SK-N-SH (cell line): Measurements from ENCODE around the gene ATL1. TPM values are rescaled to one million over a fixed set of nuclear protein-coding genes. Genes with fewer than 3 reads are reported as not detected.

Experiments used
- CTCF ChIA-PET: fragments of 300-600, 350-600 bp; formaldehyde crosslinking; extraction: SDS; loops from one replicate; lab custom pipeline; 2021; lab: Yijun Ruan, JAX
- POLR2A ChIA-PET: fragments of 350-600 bp; sonication (Branson Sonifier 250); formaldehyde crosslinking; extraction: SDS; loops from one replicate; lab custom pipeline; 2020; ENCODE audit warnings: antibody characterized with exemption, inconsistent platforms; lab: Yijun Ruan, JAX
- DNase-seq: peaks from one replicate; pipeline ENCODE4 v3.0.0; 2012
- H2AFZ ChIP-seq: fragments of 200-600 bp; sonication (generic); 2 replicates; pipeline ENCODE4 v1.8.1; 2016; ENCODE audit warnings: antibody characterized with exemption, mild to moderate bottlenecking, low read depth
- H3F3A ChIP-seq: fragments of 200-600 bp; sonication (generic); replicated peaks from 2 replicates; pipeline ENCODE3; 2016; ENCODE audit warnings: antibody characterized with exemption, mild to moderate bottlenecking; ENCODE audit not compliant: insufficient read depth
- H3K27ac ChIP-seq, 2 experiments: fragments of 200-500 bp in 1 of 2; fragments of 200-600 bp in 1 of 2; sonication (Bioruptor generic) in 1 of 2; sonication (generic), shearing (Covaris generic) in 1 of 2; 2 replicates each; pipeline versions ENCODE4 v1.5.1 to v1.6.1; 2014 to 2016; ENCODE audit warnings: low read depth in 2 of 2, inconsistent platforms in 1 of 2, low read length in 1 of 2, mild to moderate bottlenecking in 1 of 2, mixed read lengths in 1 of 2
- H3K27me3 ChIP-seq: fragments of 200-600 bp; sonication (generic), shearing (Covaris generic); 2 replicates; pipeline ENCODE4 v1.6.1; 2016; ENCODE audit warnings: mixed run types; ENCODE audit not compliant: insufficient read depth
- H3K36me3 ChIP-seq, 2 experiments: fragments of 200-500 bp in 1 of 2; fragments of 200-600 bp in 1 of 2; sonication (Bioruptor generic) in 1 of 2; sonication (generic) in 1 of 2; replicated peaks in 1 of 2; 2 replicates each; pipeline versions ENCODE3 to v1.5.1; 2014 to 2016; ENCODE audit warnings: low read length in 1 of 2, mild to moderate bottlenecking in 1 of 2; ENCODE audit not compliant: insufficient read depth in 2 of 2, control insufficient read depth in 1 of 2
- H3K4me1 ChIP-seq, 2 experiments: fragments of 200-500 bp in 1 of 2; fragments of 200-600 bp in 1 of 2; sonication (Bioruptor generic) in 1 of 2; sonication (generic), shearing (Covaris generic) in 1 of 2; 2 replicates each; pipeline versions ENCODE4 v1.5.1 to v1.6.1; 2014 to 2016; ENCODE audit warnings: low read depth in 1 of 2, low read length in 1 of 2, mixed run types in 1 of 2; ENCODE audit not compliant: insufficient read depth in 2 of 2, control insufficient read depth in 1 of 2
- H3K4me2 ChIP-seq: fragments of 200-600 bp; sonication (generic), shearing (Covaris generic); 2 replicates; pipeline ENCODE4 v1.6.1; 2017; ENCODE audit warnings: mixed run types
- H3K4me3 ChIP-seq, 2 experiments: fragments of 200-500 bp in 1 of 2; fragments of 200-600 bp in 1 of 2; sonication (Bioruptor generic) in 1 of 2; sonication (generic), shearing (Covaris generic) in 1 of 2; 2 replicates each; pipeline versions ENCODE4 v1.5.1 to v1.8.1; 2014 to 2016; ENCODE audit warnings: low read depth in 2 of 2, inconsistent platforms in 1 of 2, low read length in 1 of 2, mild to moderate bottlenecking in 1 of 2, mixed read lengths in 1 of 2, moderate library complexity in 1 of 2
- H3K79me2 ChIP-seq: fragments of 200-600 bp; sonication (generic); 2 replicates; pipeline ENCODE4 v1.8.1; 2017; ENCODE audit warnings: mild to moderate bottlenecking; ENCODE audit not compliant: insufficient read depth
- H3K9ac ChIP-seq: fragments of 200-600 bp; sonication (generic); 2 replicates; pipeline ENCODE4 v1.6.1; 2017; ENCODE audit warnings: mixed run types
- H3K9me2 ChIP-seq: fragments of 200-600 bp; sonication (generic); 2 replicates; pipeline ENCODE4 v1.6.1; 2017; ENCODE audit warnings: mixed run types
- H3K9me3 ChIP-seq: fragments of 200-600 bp; sonication (generic); 2 replicates; pipeline ENCODE4 v1.6.1; 2017; ENCODE audit warnings: mixed run types, mild to moderate bottlenecking, moderate library complexity
- H4K20me1 ChIP-seq: fragments of 200-600 bp; sonication (generic); 2 replicates; pipeline ENCODE4 v1.6.1; 2017; ENCODE audit warnings: mild to moderate bottlenecking, mixed run types; ENCODE audit not compliant: insufficient read depth
- CHD2 ChIP-seq: fragments of 150-350 bp; IDR thresholded peaks from 2 replicates; pipeline ENCODE4 v1.6.1; 2018; ENCODE audit warnings: low read length; ENCODE audit not compliant: partially characterized antibody
- EP300 ChIP-seq, 2 experiments: IDR thresholded peaks; 2 replicates each; pipeline versions ENCODE4 v1.4.0 to v1.6.1; 2012; ENCODE audit warnings: borderline replicate concordance in 1 of 2, low read depth in 1 of 2, low read length in 1 of 2
- FOSL2 ChIP-seq: IDR thresholded peaks from 2 replicates; pipeline ENCODE4 v1.4.0; 2012; ENCODE audit warnings: low read depth, mild to moderate bottlenecking, moderate library complexity, borderline replicate concordance
- FOXJ3 ChIP-seq: sonication (generic); formaldehyde crosslinking; IDR thresholded peaks from 2 replicates; pipeline ENCODE4 v1.5.1; 2020; ENCODE audit warnings: mild to moderate bottlenecking, missing genetic modification reagents
- GABPA ChIP-seq: IDR thresholded peaks from 2 replicates; pipeline ENCODE4 v1.4.0; 2012; ENCODE audit warnings: low read depth, mild to moderate bottlenecking
- JUND ChIP-seq: IDR thresholded peaks from 2 replicates; pipeline ENCODE4 v1.4.0; 2012
- MAX ChIP-seq: IDR thresholded peaks from 2 replicates; pipeline ENCODE4 v1.4.0; 2012; ENCODE audit warnings: low read depth
- MXI1 ChIP-seq: IDR thresholded peaks from 2 replicates; pipeline ENCODE4 v1.6.1; 2012; ENCODE audit warnings: mild to moderate bottlenecking, low read depth, low read length, improper control_type of control experiment
- NRF1 ChIP-seq: IDR thresholded peaks from 2 replicates; pipeline ENCODE4 v1.6.1; 2012; ENCODE audit warnings: low read depth, mild to moderate bottlenecking, low read length
- PBX3 ChIP-seq: IDR thresholded peaks from 2 replicates; pipeline ENCODE4; 2012
- POLR2AphosphoS5 ChIP-seq: IDR thresholded peaks from 2 replicates; pipeline ENCODE4 v1.6.1; 2012; ENCODE audit warnings: low read depth, low read length
- RAD21 ChIP-seq: IDR thresholded peaks from 2 replicates; pipeline ENCODE4 v1.6.1; 2012; ENCODE audit warnings: mild to moderate bottlenecking, low read length
- RCOR1 ChIP-seq: fragments of 150-350 bp; IDR thresholded peaks from 2 replicates; pipeline ENCODE4 v1.6.1; 2017; ENCODE audit warnings: antibody characterized with exemption, low read length
- RXRA ChIP-seq: IDR thresholded peaks from 2 replicates; pipeline ENCODE4 v1.4.0; 2012; ENCODE audit warnings: low read depth, mild to moderate bottlenecking, borderline replicate concordance
- TAF1 ChIP-seq: IDR thresholded peaks from 2 replicates; pipeline ENCODE4 v1.6.1; 2012; ENCODE audit warnings: low read depth, mild to moderate bottlenecking, low read length, moderate library complexity, borderline replicate concordance
- TCF12 ChIP-seq: IDR thresholded peaks from 2 replicates; pipeline ENCODE4 v1.4.0; 2012
- TEAD4 ChIP-seq: IDR thresholded peaks from 2 replicates; pipeline ENCODE4 v1.4.0; 2012; ENCODE audit warnings: mild to moderate bottlenecking, borderline replicate concordance; ENCODE audit not compliant: insufficient read depth
- USF1 ChIP-seq: IDR thresholded peaks from 2 replicates; pipeline ENCODE4 v1.4.0; 2012; ENCODE audit warnings: low read depth, borderline replicate concordance
- WGBS: methylation state at CpG from one replicate; pipeline ENCODE4 v1.1.6; 2017; ENCODE audit warnings: low lambda C conversion rate; 5-methylcytosine and 5-hydroxymethylcytosine counted together
- polyA plus RNA-seq, 3 experiments: library from polyadenylated mRNA; depleted of rRNA; stranded (reverse); fragments of >200 nt; gene quantifications; 2 replicates each; pipeline ENCODE4 v1.2.3, GENCODE V29; 2012

Gene ATL1
- polyA plus RNA-seq, 1 of the 3 experiments (the other 2 are of a cell fraction), result 7.3 TPM

GRCh38 chr14:50516091-50516490 is 43.9 kb upstream of the ATL1 start:
- H3K4me1 ChIP-seq, result no peaks in the 10 kb centered on the region; a peak in 1 of 4 replicates
- H3K36me3 ChIP-seq, result peaks cover 0 to 56% of the 10 kb centered on the region in 2 experiments
- H3K27ac ChIP-seq, result no peak overlapping the region
- no peak overlapping the region for H3K9ac ChIP-seq
- H2AFZ ChIP-seq, result no peak overlapping the region
- CTCF ChIA-PET, result interaction anchor here (0.9 to 1.5 kb wide), 3 partner anchors 16 to 209 kb away, joined by 3 to 5 read pairs (median 3); partner anchors contain the start of gene MAP4K5
- POLR2A ChIA-PET, result no interaction called here
- H3K9me3 ChIP-seq, result no peaks in the 10 kb centered on the region
- no peak overlapping the region for H3K4me2 ChIP-seq
- DNase-seq, result no peak
- TF ChIP-seq USF1 (no peak), CHD2 (no peak), TCF12 (no peak), FOXJ3 (CRISPR knock-in tag) (no peak), RCOR1 (no peak), MAX (no peak), JUND (no peak), TAF1 (no peak), MXI1 (no peak), RAD21 (no peak)
- no peak overlapping the region for H3K4me3 ChIP-seq
- peaks cover 100% of the 10 kb centered on the region for H3K79me2 ChIP-seq
- 98% methylated on average over 2 of the region's 2 CpGs for WGBS
- H3K9me2 ChIP-seq, result no peaks in the 10 kb centered on the region
- H4K20me1 ChIP-seq, result peaks cover 84% of the 10 kb centered on the region
- peaks cover 7% of the 10 kb centered on the region for H3F3A ChIP-seq
- H3K27me3 ChIP-seq, result no peaks in the 10 kb centered on the region

- Histone ChIP-seq H3K36me3 (peaks cover 0 to 24% of the 10 kb centered on the region in 2 experiments), H3F3A (peaks cover 33% of the 10 kb centered on the region), H3K4me1 (peaks cover 5 to 21% of the 10 kb centered on the region in 2 experiments; a peak in 3 of 4 replicates), H2AFZ (no peak overlapping the region), H3K27ac (peak overlapping the region in 1 of 2 experiments; percentile 95; a peak in 3 of 4 replicates), H4K20me1 (peaks cover 82% of the 10 kb centered on the region), H3K9ac (peak overlapping the region; percentile 31; the same call in 1 of the 2 replicates), H3K4me2 (peak overlapping the region; percentile 18; the same call in 1 of the 2 replicates), H3K79me2 (peaks cover 98% of the 10 kb centered on the region), H3K4me3 (no peak overlapping the region), H3K27me3 (no peaks in the 10 kb centered on the region), H3K9me2 (no peaks in the 10 kb centered on the region), H3K9me3 (no peaks in the 10 kb centered on the region)
- DNase-seq, result no peak
- ChIA-PET POLR2A (no interaction called here), CTCF (interaction anchor here (0.6 to 2.2 kb wide), 4 partner anchors 11 to 203 kb away, joined by 3 to 14 read pairs (median 3); partner anchors contain the start of gene MAP4K5)
- TF ChIP-seq MAX (0 out of 2 replicates have a peak, but pooled peaks have one; percentile 29), GABPA (no peak), JUND (peak; percentile 84), EP300 (IDR thresholded peaks at IDR 0.05; ENCODE audit: borderline replicate concordance in 1 of 2, low read depth in 1 of 2, low read length in 1 of 2) (peak in 1 of 2 experiments; percentile 44; a peak in 1 of 4 replicates), POLR2AphosphoS5 (peak; percentile 26; the same call in 1 of the 2 replicates), RCOR1 (no peak), TCF12 (peak; percentile 78), NRF1 (no peak), RXRA (peak; percentile 26; the same call in 1 of the 2 replicates), PBX3 (peak; percentile 58), FOSL2 (peak; percentile 93), TEAD4 (peak; percentile 43; the same call in 1 of the 2 replicates)
- 41% methylated on average over 5 of the region's 5 CpGs for WGBS
These were observed 38.8 kb upstream of the ATL1 start for GRCh38 chr14:50520947-50521815.
